ENCODE results near the gene HSD17B3. TPM values are rescaled to one million over a fixed set of nuclear protein-coding genes. Genes with fewer than 3 reads are reported as not detected.

Gene HSD17B3
- total RNA-seq, 2 experiments from 2014 or later, result 0.42 to 0.80 TPM

DNA sequence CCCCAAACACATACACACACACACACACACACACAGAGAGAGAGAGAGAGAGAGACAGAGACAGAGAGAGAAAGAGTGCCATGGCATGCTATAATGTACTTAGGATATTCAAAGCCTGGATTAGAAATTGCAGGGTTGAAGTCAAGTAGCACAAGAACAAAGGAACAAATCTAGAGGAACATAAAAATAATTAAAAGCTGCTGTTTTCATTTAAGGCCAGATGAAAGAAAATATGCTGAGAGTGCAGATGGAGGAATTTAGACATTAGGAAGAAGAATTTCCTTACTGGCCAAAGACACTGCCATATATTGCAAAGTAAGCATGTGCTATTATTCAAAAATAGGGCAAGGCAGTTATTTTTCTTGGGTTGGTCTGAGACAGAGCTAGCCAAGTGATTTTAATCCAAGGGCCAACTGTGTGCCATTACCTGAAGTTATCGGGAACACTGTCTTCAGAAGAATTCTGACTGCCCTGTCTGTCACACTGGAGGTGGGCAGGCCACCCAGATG, 31.7 kb downstream of the HSD17B3 start:
- Mint-ChIP-seq H3K36me3 (ENCODE audit: low read depth) (no peaks in the 10 kb centered on the region), H3K4me3 (no peak overlapping the region), H3K27me3 (peaks cover 9% of the 10 kb centered on the region), H3K27ac (no peak overlapping the region), H3K9me3 (peaks cover 7% of the 10 kb centered on the region), H3K4me1 (ENCODE audit: low read depth) (no peaks in the 10 kb centered on the region)
- Histone ChIP-seq H3K36me3 (ENCODE audit: insufficient read depth, low read length) (no peaks in the 10 kb centered on the region), H3K4me3 (ENCODE audit: low read length) (no peak overlapping the region), H3K9me3 (ENCODE audit: control insufficient read depth in 1 of 2, insufficient read depth in 1 of 2, low read length in 2 of 2) (peaks cover 2 to 12% of the 10 kb centered on the region in 2 experiments), H3K27ac (ENCODE audit: low read depth in 1 of 2, low read length in 2 of 2) (no peak overlapping the region), H3K27me3 (ENCODE audit: control insufficient read depth in 1 of 2, insufficient read depth in 2 of 2, low read length in 2 of 2) (peaks cover 3 to 4% of the 10 kb centered on the region in 2 experiments), H3K4me1 (ENCODE audit: insufficient read depth, low read length) (no peaks in the 10 kb centered on the region)
- CTCF ChIA-PET, result no interaction called here
- DNase-seq, result no peak
- POLR2A ChIA-PET, result no interaction called here
- intact Hi-C loops (cut with DNase I, micrococcal nuclease), result no loop called here
- TF ChIP-seq, protein P1, sequence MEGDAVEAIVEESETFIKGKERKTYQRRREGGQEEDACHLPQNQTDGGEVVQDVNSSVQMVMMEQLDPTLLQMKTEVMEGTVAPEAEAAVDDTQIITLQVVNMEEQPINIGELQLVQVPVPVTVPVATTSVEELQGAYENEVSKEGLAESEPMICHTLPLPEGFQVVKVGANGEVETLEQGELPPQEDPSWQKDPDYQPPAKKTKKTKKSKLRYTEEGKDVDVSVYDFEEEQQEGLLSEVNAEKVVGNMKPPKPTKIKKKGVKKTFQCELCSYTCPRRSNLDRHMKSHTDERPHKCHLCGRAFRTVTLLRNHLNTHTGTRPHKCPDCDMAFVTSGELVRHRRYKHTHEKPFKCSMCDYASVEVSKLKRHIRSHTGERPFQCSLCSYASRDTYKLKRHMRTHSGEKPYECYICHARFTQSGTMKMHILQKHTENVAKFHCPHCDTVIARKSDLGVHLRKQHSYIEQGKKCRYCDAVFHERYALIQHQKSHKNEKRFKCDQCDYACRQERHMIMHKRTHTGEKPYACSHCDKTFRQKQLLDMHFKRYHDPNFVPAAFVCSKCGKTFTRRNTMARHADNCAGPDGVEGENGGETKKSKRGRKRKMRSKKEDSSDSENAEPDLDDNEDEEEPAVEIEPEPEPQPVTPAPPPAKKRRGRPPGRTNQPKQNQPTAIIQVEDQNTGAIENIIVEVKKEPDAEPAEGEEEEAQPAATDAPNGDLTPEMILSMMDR (IDR thresholded peaks at IDR 0.05), result no peak
- ATAC-seq (ENCODE audit: poor library complexity), result no peak

GRCh38 chr9:96258967-96259366, 43.0 kb downstream of the HSD17B3 start:
- Histone ChIP-seq H3K4me3 (ENCODE audit: low read length) (no peak overlapping the region), H3K9me3 (ENCODE audit: control insufficient read depth in 1 of 2, insufficient read depth in 1 of 2, low read length in 2 of 2) (no peaks in the 10 kb centered on the region), H3K36me3 (ENCODE audit: insufficient read depth, low read length) (no peaks in the 10 kb centered on the region), H3K27me3 (ENCODE audit: control insufficient read depth in 1 of 2, insufficient read depth in 2 of 2, low read length in 2 of 2) (peaks cover 4 to 7% of the 10 kb centered on the region in 2 experiments), H3K4me1 (ENCODE audit: insufficient read depth, low read length) (peaks cover 3% of the 10 kb centered on the region), H3K27ac (ENCODE audit: low read depth in 1 of 2, low read length in 2 of 2) (no peak overlapping the region)
- ChIA-PET POLR2A (no interaction called here), CTCF (no interaction called here)
- no peaks in the 10 kb centered on the region for H3K9me3 Mint-ChIP-seq
- no peak overlapping the region for H3K27ac Mint-ChIP-seq
- H3K4me3 Mint-ChIP-seq, result no peak overlapping the region
- no peaks in the 10 kb centered on the region for H3K4me1 Mint-ChIP-seq (ENCODE audit: low read depth)
- no peak for DNase-seq
- TF ChIP-seq, protein P1 (IDR thresholded peaks at IDR 0.05), result no peak
- ATAC-seq (ENCODE audit: poor library complexity), result no peak
- peaks cover 19% of the 10 kb centered on the region for H3K27me3 Mint-ChIP-seq
- intact Hi-C loops (cut with DNase I, micrococcal nuclease), result no loop called here
- H3K36me3 Mint-ChIP-seq (ENCODE audit: low read depth), result no peaks in the 10 kb centered on the region

DNA sequence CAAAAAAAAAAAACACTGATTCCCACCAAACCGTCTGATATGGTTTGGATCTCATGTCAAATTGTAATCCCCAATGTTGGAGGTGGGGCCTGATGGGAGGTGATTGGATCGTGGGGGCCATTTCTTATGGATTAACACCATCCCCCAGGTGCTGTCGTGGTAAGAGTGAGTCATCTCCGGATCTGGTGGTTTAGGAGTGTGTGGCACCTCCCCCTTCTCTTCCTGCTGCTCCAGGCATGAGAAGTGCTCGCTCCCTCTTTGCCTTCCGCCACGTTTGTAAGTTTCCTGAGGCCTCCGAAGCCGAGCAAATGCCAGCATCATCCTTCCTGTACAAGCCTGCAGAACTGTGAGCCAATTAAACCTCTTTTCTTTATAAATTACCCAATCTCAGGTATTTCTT, 45.2 kb downstream of the HSD17B3 start:
- peaks cover 7 to 10% of the 10 kb centered on the region in 2 experiments for H3K27me3 ChIP-seq (ENCODE audit: control insufficient read depth in 1 of 2, insufficient read depth in 2 of 2, low read length in 2 of 2)
- H3K4me1 Mint-ChIP-seq (ENCODE audit: low read depth), result no peaks in the 10 kb centered on the region
- ChIA-PET CTCF (no interaction called here), POLR2A (no interaction called here)
- no peak overlapping the region for H3K27ac Mint-ChIP-seq
- H3K36me3 ChIP-seq (ENCODE audit: insufficient read depth, low read length), result no peaks in the 10 kb centered on the region
- no peaks in the 10 kb centered on the region for H3K36me3 Mint-ChIP-seq (ENCODE audit: low read depth)
- TF ChIP-seq, protein P1 (IDR thresholded peaks at IDR 0.05), result no peak
- H3K4me3 ChIP-seq (ENCODE audit: low read length), result no peak overlapping the region
- H3K27me3 Mint-ChIP-seq, result peaks cover 21% of the 10 kb centered on the region
- no peak overlapping the region for H3K4me3 Mint-ChIP-seq
- no peak overlapping the region for H3K27ac ChIP-seq (ENCODE audit: low read depth in 1 of 2, low read length in 2 of 2)
- H3K9me3 Mint-ChIP-seq, result no peaks in the 10 kb centered on the region
- intact Hi-C loops (cut with DNase I, micrococcal nuclease), result no loop called here
- ATAC-seq (ENCODE audit: poor library complexity) (no peak), DNase-seq (no peak)
- peaks cover 3% of the 10 kb centered on the region for H3K4me1 ChIP-seq (ENCODE audit: insufficient read depth, low read length)
- H3K9me3 ChIP-seq (ENCODE audit: control insufficient read depth in 1 of 2, insufficient read depth in 1 of 2, low read length in 2 of 2), result no peaks in the 10 kb centered on the region
